LNCaP clone FGC (cell line): ENCODE data around the gene DOLPP1.

Experiments used
- DNase-seq: peaks from one replicate; pipeline ENCODE4 v3.0.0-alpha.2; 2011; ENCODE audit warnings: low read depth
- H3K4me3 ChIP-seq: 2 replicates; pipeline ENCODE4 v1.5.1; 2011; ENCODE audit warnings: mild to moderate bottlenecking, low read depth, low read length, control low read depth
- TF ChIP-seq, protein P1 (sequence below): IDR thresholded peaks from 2 replicates; pipeline ENCODE4 v1.5.1; 2012; ENCODE audit warnings: mild to moderate bottlenecking; ENCODE audit not compliant: control insufficient read depth, insufficient read depth; ENCODE audit errors: extremely low read depth

Gene DOLPP1

DNA sequence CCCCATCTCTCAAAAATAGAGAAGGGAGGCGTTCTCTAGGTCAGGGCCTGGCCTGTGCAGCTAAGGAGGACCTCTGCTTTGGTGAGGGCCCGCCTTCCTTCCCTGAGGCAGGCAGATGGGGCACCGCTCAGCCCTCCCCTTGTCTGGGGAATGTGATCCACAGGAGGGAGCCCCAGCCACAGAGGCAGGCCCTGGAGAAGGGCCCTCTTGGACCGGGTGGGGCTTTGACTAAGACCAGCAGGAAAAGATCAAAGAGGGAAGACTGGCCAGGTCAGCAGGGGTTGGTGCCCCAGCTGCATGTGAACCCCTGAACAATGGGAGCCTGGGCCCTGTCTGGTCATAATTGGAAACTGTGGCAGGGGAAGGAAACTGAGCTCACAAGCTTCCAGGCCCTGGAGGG is 52.2 kb downstream of the DOLPP1 start:
- DNase-seq = no peak
- no peak overlapping the region for H3K4me3 ChIP-seq
- TF ChIP-seq, protein P1, sequence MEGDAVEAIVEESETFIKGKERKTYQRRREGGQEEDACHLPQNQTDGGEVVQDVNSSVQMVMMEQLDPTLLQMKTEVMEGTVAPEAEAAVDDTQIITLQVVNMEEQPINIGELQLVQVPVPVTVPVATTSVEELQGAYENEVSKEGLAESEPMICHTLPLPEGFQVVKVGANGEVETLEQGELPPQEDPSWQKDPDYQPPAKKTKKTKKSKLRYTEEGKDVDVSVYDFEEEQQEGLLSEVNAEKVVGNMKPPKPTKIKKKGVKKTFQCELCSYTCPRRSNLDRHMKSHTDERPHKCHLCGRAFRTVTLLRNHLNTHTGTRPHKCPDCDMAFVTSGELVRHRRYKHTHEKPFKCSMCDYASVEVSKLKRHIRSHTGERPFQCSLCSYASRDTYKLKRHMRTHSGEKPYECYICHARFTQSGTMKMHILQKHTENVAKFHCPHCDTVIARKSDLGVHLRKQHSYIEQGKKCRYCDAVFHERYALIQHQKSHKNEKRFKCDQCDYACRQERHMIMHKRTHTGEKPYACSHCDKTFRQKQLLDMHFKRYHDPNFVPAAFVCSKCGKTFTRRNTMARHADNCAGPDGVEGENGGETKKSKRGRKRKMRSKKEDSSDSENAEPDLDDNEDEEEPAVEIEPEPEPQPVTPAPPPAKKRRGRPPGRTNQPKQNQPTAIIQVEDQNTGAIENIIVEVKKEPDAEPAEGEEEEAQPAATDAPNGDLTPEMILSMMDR = no peak

DNA sequence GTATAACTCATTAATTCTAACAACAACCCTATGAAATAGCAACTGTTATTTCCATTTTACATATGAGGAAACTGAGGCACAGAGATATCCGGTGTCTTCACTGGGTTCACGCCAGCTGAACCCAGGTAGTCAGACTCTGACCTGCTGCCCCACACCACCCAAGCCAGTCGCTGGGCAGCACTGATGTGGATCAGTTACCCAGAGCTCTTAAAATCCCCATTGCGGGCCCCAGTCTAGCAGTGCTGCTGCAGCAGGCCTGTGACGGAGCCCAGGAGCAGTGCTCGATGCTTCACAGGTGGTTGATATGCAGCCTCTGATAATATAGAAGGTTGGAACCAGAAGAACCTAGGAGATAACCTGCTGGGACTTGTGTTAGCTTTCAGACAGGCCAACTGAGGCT is 54.6 kb downstream of the DOLPP1 start:
- TF ChIP-seq, protein P1 = no peak
- DNase-seq = no peak
- no peak overlapping the region for H3K4me3 ChIP-seq

DNA sequence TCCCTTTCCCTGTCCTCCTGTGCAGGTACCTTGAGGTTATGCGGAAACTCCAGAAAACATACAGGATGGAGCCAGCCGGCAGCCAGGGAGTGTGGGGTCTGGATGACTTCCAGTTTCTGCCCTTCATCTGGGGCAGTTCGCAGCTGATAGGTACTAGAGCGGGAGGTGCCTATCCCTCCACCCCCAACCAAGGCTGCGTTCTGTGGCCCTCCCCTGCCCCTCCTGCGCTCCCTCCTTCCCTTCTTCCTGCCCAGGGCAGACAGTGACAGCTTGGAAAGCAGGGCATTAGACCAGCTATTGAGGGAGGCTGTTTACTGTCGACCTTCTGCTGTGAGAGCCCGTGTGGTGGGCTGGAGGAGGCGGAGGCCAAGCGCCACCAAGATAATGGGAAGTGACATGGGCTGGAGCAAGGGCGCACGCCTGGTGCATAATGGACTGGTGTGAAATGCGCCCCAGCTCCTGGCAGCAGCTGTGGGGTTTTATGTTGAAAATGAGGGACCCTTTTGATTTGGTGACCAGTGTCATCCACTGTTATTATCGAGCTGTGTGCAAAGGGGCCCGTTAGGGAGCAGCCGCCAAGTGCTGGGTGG is 55.6 kb downstream of the DOLPP1 start:
- no peak overlapping the region for H3K4me3 ChIP-seq
- TF ChIP-seq, protein P1 = no peak
- no peak for DNase-seq

DNA sequence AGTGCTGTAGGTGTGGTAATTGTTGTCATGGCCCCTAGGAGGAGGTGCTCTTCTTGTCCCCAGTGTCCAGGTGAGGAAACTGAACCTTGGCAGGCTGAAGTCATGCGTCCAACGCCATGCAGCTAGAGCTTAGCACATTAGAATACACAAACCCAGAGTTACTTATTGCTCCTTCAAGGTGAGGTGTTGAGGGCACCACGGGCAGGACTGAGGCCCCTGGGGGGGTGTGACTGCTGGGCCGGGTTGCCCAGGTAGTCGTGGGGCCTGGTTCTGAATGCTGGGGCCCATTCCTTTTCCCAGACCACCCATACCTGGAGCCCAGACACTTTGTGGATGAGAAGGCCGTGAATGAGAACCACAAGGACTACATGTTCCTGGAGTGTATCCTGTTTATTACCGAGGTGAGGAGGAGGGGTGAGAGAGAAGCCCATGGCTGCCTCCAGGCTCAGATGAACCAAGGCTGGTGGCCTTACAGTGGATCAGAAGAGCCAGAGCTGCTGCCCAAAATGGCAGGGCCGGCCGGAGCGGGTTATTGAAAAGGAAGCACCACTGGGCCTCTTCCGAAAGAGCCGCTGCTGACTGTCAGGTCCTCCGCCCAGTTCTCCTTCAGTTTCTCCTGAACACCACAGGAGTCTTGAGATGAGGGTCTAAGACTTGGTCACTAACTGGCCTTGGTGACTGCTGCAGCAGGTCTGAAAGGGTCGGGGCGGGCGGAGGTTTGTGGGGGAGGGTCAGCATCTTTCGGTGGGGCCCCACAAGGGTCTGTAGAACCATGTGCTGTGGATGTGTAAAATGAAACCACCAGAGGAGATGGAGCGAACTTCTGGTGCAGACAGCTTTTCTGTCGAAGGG is 56.6 kb downstream of the DOLPP1 start:
- TF ChIP-seq, protein P1 = no peak
- no peak overlapping the region for H3K4me3 ChIP-seq
- DNase-seq = no peak

DNA sequence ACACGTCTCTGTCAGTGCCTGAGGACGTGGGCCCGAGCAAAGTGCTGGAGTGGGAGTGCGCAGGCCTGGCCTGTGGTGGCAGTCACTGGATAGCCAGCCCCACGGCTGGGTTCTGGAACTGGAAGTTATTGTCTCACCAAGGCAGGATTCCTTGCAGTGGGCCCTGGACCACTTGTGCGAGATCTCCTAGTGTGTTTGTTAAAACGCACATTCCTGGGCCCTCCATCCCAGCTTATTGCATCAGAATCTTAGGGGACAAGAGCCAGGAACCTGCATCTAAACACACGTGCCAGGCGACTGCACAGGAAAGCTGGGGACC is 57.2 kb downstream of the DOLPP1 start:
- no peak for DNase-seq
- H3K4me3 ChIP-seq = no peak overlapping the region
- TF ChIP-seq, protein P1 = no peak

DNA sequence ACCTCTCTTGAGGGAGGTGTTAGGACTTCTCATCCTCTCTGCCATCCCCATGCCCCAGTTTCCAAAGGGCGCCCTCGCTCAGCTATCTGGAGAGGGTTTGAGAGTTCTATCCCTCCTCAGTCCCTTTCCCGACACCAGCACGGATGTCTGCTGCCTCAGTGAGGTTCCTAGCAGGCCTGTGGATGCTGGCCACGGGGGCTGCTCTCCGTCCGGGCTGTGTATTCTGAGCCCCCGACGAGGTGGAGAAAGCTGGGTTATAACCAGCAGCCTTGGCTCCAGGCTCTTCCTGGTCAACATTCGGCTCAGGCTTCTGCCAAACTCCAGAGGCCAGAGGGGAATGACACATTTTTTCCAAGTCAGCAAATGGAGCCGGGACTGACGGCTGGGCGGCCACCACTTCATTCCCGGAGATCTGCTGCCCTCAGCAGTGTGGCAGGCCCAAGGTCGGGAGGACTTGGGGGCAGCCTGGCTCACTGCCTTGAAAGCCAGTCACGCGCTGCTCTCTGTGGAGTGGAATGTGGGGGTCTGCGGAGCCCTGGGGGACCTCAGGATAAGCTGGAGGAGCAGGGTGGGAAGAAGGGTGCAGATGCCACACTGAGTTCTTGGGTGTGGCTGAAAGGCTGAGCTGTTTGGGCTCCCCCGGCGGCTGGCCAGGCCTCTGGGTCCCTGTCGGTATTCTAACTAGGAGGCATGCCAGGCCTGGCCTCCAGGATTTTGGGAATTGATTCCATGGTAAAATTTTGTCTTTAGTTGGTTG is 57.7 kb downstream of the DOLPP1 start:
- DNase-seq = no peak
- TF ChIP-seq, protein P1 = no peak
- no peak overlapping the region for H3K4me3 ChIP-seq
